Measurements from ENCODE around the gene SIK3. TPM values are rescaled to one million over a fixed set of nuclear protein-coding genes. Genes with fewer than 3 reads are reported as not detected.

Gene SIK3
- total RNA-seq, 1 experiment from 2014 or later: 31.4 TPM

GRCh38 chr11:116821050-116821918 lies 276.9 kb downstream of the SIK3 start:
- no peak overlapping the region for H3K27ac Mint-ChIP-seq
- H3T11ph ChIP-seq (ENCODE audit: low read length): no peak overlapping the region
- H3K27me3 ChIP-seq (ENCODE audit: insufficient read depth, low read length): no peaks in the 10 kb centered on the region
- no peak overlapping the region for H2BK5ac ChIP-seq (ENCODE audit: insufficient read length, low read length)
- H3K27ac ChIP-seq (ENCODE audit: insufficient read length, low read depth, low read length): no peak overlapping the region
- no peak overlapping the region for H3K4me3 Mint-ChIP-seq
- H2BK15ac ChIP-seq (ENCODE audit: low read depth, low read length): no peak overlapping the region
- no peak overlapping the region for H2BK20ac ChIP-seq (ENCODE audit: low read depth, low read length, poor library complexity, severe bottlenecking)
- H2BK12ac ChIP-seq (ENCODE audit: insufficient read length, low read depth, low read length): no peak overlapping the region
- no peak overlapping the region for H3K4ac ChIP-seq (ENCODE audit: low read depth, low read length)
- H3K79me2 ChIP-seq (ENCODE audit: insufficient read depth, low read length): no peaks in the 10 kb centered on the region
- no peak overlapping the region for H2AFZ ChIP-seq (ENCODE audit: low read length)
- H3K56ac ChIP-seq (ENCODE audit: insufficient read length, low read depth, low read length): no peak overlapping the region
- no peak overlapping the region for H3K23ac ChIP-seq (ENCODE audit: insufficient read length, low read depth, low read length)
- H3K4me1 ChIP-seq (ENCODE audit: insufficient read depth, low read length): no peaks in the 10 kb centered on the region; the same call in 1 of the 2 replicates
- no peaks in the 10 kb centered on the region for H3K36me3 Mint-ChIP-seq (ENCODE audit: insufficient read depth in 1 of 3, low read depth in 3 of 3)
- peaks cover 10% of the 10 kb centered on the region for H3K27me3 Mint-ChIP-seq (ENCODE audit: low read depth)
- H3K4me2 ChIP-seq (ENCODE audit: insufficient read depth, insufficient read length, low read length): no peak overlapping the region
- no peak overlapping the region for H3K18ac ChIP-seq (ENCODE audit: insufficient read length, low read depth, low read length)
- H3K9me3 ChIP-seq (ENCODE audit: control insufficient read depth, low read depth, low read length): no peaks in the 10 kb centered on the region
- no peak overlapping the region for H3K9ac ChIP-seq (ENCODE audit: extremely low read depth, insufficient read length, low read length)
- peaks cover 5 to 6% of the 10 kb centered on the region in 2 experiments; a peak in 3 of 4 replicates for H3K4me1 Mint-ChIP-seq
- H3K23me2 ChIP-seq (ENCODE audit: insufficient read length, low read depth, low read length, poor library complexity, severe bottlenecking): no peaks in the 10 kb centered on the region
- no peak for TF ChIP-seq CTCF (conservative IDR thresholded peaks at IDR 0.05)
- H2AK5ac ChIP-seq (ENCODE audit: insufficient read length, low read length): no peak overlapping the region
- no peak overlapping the region for H4K5ac ChIP-seq (ENCODE audit: insufficient read length, low read depth, low read length)
- no peaks in the 10 kb centered on the region for H3K9me3 Mint-ChIP-seq
- no peak for DNase-seq
- no peak overlapping the region for H4K8ac ChIP-seq (replicated peaks; ENCODE audit: insufficient read length, low read depth, low read length)
- H4K91ac ChIP-seq (ENCODE audit: insufficient read length, low read depth, low read length): no peak overlapping the region
- no peaks in the 10 kb centered on the region for H3K79me1 ChIP-seq (ENCODE audit: insufficient read depth, low read depth, low read length, poor library complexity, severe bottlenecking)
- no peak overlapping the region for H2BK120ac ChIP-seq (ENCODE audit: low read depth, low read length, poor library complexity, severe bottlenecking)
- no CpG with 5 or more reads among the region's 51 CpGs for whole genome bisulfite sequencing (ENCODE audit: extremely low coverage, insufficient read length, low lambda C conversion rate)
- no peaks in the 10 kb centered on the region for H4K20me1 ChIP-seq (ENCODE audit: control insufficient read depth, insufficient read depth, insufficient read length)
- H3K14ac ChIP-seq (ENCODE audit: insufficient read depth, low read length): no peak overlapping the region; the same call in 1 of the 2 replicates
